ENCODE results near the gene D2HGDH.

DNA sequence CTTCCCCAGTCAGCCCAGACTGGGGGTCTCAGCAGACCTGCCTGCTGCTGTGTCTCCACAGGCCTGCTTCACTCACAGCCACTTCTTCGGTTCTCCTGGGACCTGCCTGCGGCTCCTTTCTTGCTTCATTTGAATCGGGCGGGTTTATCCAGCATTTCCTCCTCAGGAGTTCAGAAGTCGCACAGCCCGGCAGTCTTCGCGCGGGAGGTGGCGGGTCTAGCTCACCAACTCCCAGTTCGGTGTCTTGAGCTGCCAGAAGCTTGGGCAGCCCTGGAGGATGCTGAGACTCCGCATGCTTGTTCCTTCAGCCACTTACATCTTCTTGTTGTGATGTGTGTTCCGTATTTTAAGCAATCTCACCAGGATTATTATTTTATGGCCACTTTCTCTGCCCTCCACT lies 10.8 kb downstream of the D2HGDH start:
- TF ChIP-seq, protein P1, sequence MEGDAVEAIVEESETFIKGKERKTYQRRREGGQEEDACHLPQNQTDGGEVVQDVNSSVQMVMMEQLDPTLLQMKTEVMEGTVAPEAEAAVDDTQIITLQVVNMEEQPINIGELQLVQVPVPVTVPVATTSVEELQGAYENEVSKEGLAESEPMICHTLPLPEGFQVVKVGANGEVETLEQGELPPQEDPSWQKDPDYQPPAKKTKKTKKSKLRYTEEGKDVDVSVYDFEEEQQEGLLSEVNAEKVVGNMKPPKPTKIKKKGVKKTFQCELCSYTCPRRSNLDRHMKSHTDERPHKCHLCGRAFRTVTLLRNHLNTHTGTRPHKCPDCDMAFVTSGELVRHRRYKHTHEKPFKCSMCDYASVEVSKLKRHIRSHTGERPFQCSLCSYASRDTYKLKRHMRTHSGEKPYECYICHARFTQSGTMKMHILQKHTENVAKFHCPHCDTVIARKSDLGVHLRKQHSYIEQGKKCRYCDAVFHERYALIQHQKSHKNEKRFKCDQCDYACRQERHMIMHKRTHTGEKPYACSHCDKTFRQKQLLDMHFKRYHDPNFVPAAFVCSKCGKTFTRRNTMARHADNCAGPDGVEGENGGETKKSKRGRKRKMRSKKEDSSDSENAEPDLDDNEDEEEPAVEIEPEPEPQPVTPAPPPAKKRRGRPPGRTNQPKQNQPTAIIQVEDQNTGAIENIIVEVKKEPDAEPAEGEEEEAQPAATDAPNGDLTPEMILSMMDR (IDR thresholded peaks at IDR 0.05): no peak
- no peak for TF ChIP-seq POLR2A (IDR thresholded peaks at IDR 0.05)

All from uterus (tissue), 2 donors.